ENCODE data around the gene RERE.

DNA sequence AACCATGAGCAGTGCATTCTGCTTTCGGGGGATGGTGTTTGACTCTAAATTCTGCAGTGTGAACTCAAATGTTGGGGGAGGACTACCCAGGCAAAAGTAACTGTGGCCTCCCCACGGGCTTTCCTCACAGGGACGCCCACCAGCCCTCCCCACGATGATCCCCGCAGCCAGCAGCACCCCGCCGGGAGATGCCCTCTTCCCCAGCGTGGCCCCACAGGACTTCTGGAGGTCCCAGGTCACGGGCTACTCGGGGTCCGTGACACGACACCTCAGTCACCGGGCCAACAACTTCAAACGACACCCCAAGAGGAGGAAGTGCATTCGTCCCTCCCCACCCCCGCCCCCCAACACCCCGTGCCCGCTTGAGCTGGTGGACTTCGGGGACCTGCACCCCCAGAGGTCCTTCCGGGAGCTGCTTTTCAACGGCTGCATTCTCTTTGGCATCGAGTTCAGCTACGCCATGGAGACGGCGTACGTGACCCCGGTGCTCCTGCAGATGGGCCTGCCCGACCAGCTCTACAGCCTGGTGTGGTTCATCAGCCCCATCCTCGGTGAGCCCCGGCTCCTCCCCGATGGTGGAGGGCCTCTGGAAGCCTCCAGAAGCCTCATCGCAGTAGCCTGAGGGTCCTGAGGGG is 493.1 kb downstream of the RERE start:
- TF ChIP-seq, protein P1, sequence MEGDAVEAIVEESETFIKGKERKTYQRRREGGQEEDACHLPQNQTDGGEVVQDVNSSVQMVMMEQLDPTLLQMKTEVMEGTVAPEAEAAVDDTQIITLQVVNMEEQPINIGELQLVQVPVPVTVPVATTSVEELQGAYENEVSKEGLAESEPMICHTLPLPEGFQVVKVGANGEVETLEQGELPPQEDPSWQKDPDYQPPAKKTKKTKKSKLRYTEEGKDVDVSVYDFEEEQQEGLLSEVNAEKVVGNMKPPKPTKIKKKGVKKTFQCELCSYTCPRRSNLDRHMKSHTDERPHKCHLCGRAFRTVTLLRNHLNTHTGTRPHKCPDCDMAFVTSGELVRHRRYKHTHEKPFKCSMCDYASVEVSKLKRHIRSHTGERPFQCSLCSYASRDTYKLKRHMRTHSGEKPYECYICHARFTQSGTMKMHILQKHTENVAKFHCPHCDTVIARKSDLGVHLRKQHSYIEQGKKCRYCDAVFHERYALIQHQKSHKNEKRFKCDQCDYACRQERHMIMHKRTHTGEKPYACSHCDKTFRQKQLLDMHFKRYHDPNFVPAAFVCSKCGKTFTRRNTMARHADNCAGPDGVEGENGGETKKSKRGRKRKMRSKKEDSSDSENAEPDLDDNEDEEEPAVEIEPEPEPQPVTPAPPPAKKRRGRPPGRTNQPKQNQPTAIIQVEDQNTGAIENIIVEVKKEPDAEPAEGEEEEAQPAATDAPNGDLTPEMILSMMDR (IDR thresholded peaks at IDR 0.05 in 2 of 3, conservative IDR thresholded peaks at IDR 0.05 in 1 of 3; ENCODE audit: borderline replicate concordance in 1 of 3, insufficient read depth in 1 of 3, low read depth in 2 of 3, low read length in 2 of 3): no peak
- TF ChIP-seq SP1 (IDR thresholded peaks at IDR 0.05; ENCODE audit: low read depth) (no peak), CBX3 (IDR thresholded peaks at IDR 0.05; ENCODE audit: low read depth) (no peak), ZFX (IDR thresholded peaks at IDR 0.05) (no peak), POLR2A (IDR thresholded peaks at IDR 0.05; ENCODE audit: borderline replicate concordance, extremely low read depth, insufficient read depth, insufficient read length) (no peak), EZH2phosphoT487 (IDR thresholded peaks at IDR 0.05; ENCODE audit: borderline replicate concordance) (no peak), POLR2AphosphoS5 (IDR thresholded peaks at IDR 0.05; ENCODE audit: low read depth, low read length) (no peak), SIN3A (IDR thresholded peaks at IDR 0.05; ENCODE audit: low read depth) (no peak), MAX (IDR thresholded peaks at IDR 0.05) (no peak), ZNF274 (IDR thresholded peaks at IDR 0.05; ENCODE audit: low read depth, low read length) (no peak), EZH2 (IDR thresholded peaks at IDR 0.05) (no peak)
- TF ChIP-seq, protein P2, sequence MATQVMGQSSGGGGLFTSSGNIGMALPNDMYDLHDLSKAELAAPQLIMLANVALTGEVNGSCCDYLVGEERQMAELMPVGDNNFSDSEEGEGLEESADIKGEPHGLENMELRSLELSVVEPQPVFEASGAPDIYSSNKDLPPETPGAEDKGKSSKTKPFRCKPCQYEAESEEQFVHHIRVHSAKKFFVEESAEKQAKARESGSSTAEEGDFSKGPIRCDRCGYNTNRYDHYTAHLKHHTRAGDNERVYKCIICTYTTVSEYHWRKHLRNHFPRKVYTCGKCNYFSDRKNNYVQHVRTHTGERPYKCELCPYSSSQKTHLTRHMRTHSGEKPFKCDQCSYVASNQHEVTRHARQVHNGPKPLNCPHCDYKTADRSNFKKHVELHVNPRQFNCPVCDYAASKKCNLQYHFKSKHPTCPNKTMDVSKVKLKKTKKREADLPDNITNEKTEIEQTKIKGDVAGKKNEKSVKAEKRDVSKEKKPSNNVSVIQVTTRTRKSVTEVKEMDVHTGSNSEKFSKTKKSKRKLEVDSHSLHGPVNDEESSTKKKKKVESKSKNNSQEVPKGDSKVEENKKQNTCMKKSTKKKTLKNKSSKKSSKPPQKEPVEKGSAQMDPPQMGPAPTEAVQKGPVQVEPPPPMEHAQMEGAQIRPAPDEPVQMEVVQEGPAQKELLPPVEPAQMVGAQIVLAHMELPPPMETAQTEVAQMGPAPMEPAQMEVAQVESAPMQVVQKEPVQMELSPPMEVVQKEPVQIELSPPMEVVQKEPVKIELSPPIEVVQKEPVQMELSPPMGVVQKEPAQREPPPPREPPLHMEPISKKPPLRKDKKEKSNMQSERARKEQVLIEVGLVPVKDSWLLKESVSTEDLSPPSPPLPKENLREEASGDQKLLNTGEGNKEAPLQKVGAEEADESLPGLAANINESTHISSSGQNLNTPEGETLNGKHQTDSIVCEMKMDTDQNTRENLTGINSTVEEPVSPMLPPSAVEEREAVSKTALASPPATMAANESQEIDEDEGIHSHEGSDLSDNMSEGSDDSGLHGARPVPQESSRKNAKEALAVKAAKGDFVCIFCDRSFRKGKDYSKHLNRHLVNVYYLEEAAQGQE (IDR thresholded peaks at IDR 0.05; ENCODE audit: low read depth): no peak
